GM19238 (cell line): Measurements from ENCODE around the gene MME.

Experiments used
- DNase-seq: peaks from one replicate; pipeline ENCODE4 v3.0.0; 2011; ENCODE audit warnings: low spot score; ENCODE audit not compliant: insufficient read length

MME gene

DNA sequence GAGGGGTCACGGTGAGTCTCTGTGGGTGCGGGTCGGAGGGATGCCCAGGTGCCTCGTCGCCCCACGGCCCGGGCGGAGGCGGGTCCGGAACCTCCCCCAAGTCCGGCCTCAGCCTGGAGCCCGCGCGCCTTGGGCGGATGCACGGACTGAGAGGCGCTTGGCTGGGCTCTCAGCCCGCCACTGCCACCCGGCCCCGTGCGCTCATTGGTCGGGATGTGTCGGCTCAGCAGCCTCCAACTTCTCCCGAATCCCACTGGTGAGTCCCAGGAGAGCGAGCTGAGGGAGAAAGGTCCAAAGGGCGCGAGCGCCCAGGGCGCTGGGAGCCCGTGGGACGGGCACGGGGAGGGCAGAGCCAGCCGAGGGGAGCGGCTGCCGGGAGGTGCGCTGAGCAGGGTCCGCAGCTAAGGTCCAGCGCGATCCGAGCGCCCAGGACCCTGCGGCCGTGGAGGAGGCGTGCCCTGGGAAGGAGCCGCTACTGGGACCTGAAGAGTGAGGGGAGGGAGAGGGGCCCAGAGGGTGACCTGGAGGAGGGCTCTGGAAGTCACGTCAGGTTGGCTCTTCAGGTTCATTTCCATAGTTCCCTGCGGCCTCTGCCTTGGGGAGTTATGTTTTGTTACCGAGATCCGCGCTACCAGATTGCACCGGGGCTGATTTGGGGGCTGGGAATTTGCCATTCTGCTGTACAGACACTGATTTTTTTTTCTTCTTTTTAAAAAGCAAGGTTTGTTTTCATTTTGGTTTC is at the start of gene MME:
TSS of gene MME (plus strand) at position 574 of the 742 bp plus-strand sequence. CDS start 3,849 bp downstream, outside the sequence.
- DNase-seq: no peak

DNA sequence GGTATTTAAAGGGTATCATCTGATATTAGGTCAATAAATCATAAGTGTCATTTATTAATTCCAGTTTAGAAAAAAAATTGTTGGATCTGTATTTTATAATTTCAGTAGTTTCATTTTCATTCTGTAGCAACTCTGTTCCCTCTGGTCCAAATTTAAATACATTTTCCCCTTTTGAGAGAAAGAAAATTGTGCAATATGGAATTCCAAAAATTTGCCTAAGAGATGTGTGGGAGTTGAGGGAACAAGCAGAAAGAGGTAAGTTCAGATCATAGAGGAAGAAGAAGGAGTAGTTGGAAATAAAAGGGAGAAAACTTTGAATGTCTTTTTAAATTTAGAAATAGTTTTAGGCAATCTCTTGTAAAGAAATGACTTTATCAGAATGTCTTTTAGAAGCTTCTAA is 48.9 kb upstream of the MME start:
- no peak for DNase-seq

GRCh38 chr3:155032918-155033317 is 47.2 kb upstream of the MME start:
- no peak for DNase-seq

DNA sequence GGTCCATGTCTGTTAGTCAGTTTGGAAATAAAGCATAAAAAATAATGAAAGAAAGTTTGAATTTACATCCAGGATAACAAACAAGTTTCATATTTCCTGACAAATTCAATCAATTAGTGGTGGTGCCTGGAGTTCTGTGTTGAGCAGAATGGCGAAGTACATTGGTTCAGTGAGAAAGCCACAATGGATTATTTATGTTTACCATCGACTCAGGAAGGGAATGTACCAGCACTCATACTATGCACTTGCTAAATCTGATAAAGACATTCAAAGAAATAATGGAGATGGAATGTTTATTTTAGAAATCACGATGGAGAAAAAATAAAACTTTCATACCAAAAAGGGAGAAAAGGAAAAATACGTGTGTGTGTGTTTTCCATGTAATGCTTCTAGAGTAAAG is 45.3 kb upstream of the MME start:
- DNase-seq: no peak

GRCh38 chr3:155035553-155035952 is 44.6 kb upstream of the MME start:
- no peak for DNase-seq

DNA sequence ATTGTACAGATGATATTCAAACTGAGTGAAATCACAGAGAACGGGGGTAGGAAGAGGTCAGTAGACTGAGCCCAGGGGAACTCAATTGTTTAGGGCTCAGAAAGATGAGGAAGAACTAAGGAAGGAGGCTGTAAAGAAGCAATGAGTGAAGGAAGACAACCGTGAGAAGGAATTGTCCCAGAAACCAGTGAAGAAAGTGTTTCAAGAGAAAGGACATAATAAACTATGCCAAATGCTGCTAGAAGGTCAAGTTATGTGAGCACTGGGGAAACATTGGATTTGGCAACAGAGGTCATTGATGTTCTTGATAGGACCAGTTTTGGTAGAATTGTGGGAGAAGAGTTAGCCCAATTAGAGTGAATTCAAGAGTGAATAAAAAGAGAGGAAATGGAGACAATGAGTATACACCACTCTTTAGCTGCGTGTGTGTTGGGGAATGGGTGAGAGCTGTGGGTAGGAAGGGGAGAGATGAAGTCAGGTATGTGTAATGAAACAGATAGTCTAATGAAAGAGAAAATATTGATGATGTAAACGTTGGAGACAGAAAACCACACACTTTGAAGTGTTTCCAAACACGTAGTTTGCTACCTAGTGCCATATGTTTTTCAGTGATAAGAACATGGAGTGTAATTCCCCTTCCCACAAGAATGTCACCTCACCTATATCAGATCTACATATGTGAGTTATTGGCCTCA is 42.5 kb upstream of the MME start:
- no peak for DNase-seq

DNA sequence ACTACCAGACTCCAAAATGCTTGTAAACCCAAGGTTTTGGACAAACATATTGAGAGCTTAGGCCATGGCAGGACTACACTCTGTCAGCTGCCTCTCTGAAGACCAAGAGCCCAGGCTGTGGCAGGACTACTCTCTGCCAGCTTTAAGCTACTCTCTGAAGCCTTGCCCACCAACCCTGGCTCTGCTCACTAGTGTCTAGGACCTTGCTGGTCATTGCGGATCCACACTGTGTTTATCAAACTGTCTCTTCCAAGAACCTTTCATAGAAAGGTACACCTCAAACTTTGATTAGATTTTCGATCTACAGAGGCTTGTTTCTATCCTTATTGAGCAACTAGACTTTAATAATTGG is 41.9 kb upstream of the MME start:
- DNase-seq: no peak

- DNase-seq: no peak
Measured at GRCh38 chr3:155046935-155047334, 33.2 kb upstream of the MME start.

- no peak for DNase-seq
Measured at GRCh38 chr3:155047672-155048071, 32.4 kb upstream of the MME start.

GRCh38 chr3:155049959-155050358 is 30.2 kb upstream of the MME start:
- no peak for DNase-seq

DNA sequence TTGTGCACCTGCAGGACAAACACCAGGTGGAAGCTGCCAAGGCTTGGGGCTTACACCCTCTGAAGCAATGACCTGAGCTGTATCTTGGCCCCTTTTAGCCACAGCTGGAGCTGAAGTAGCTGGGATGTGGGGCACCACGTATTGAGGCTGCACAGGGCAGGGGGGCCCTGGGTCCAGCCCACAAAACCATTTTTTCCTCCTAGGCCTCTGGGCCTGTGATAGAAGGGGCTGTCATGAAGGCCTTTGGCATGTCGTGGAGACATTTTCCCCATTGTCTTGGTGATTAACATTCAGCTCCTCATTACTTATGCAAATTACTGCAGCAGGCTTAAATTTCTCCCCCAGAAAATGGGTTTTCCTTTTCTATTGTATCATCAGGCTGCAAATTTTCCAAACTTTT is 27.6 kb upstream of the MME start:
- DNase-seq: no peak

DNA sequence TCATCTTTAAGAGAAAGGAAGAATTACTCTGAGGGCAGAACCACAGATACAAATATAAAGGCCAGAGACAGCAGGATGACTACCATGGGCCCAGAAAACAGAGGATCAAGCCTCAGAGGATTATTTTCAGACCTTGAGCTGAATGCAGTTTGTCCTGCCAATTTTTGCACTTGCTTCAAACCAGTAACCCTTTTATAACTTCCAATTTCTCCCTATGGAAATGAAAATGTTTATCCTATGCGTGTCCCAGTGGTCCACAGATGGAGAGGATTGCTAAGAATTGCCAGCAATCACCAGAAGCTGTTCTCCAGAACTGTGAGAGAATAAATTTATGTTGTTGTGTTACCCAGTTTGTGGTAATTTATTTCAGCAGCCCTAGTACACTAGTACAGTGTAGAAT is 26.4 kb upstream of the MME start:
- DNase-seq: no peak

- DNase-seq: no peak
Measured at GRCh38 chr3:155064920-155065319, 15.2 kb upstream of the MME start.

- DNase-seq: no peak
Measured at GRCh38 chr3:155065537-155065936, 14.6 kb upstream of the MME start.

GRCh38 chr3:155069729-155070128 is 10.4 kb upstream of the MME start:
- no peak for DNase-seq

GRCh38 chr3:155070316-155070715 is 9.8 kb upstream of the MME start:
- no peak for DNase-seq

DNA sequence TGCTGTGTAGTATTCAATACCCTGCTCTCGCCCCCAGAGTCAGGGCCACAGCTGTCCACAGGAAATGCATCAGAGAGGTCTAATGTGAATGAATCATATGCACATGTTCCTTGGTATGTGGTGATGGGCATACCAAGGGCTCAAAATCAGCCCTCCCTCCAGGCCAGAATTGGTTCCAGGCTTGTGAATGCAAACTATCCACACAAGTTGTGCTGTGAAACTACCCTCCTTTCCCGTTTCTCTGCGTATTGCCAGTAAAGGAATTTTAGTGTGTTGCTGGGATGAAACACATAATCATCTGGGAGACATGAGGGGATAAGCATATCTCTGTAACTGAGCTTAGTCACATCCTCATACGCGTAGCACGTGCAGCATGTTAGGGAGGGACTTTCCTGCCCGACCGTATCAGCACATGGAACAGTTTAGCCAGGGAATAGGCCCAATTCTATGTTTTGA is 9.2 kb upstream of the MME start:
- no peak for DNase-seq

- no peak for DNase-seq
Measured at GRCh38 chr3:155075200-155075599, 4.9 kb upstream of the MME start.

DNA sequence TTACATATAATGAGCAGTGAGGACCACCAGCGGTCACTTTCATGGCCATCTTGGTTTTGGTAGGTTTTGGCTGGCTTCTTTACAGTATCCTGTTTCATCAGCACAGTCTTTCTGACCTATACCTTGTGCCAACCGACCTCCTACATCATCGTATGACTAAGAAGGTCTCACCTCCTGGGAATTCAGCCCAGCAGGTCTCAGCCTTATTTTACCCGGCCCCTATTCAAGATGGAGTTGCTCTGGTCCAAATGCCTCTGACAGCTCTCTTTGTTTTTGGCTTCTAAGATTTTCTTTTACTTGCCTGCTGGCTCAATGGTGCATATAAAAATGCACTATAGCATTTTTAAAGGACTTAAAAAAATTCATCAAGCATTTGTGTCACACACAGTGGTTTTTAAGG is 3.2 kb upstream of the MME start:
- DNase-seq: no peak

DNA sequence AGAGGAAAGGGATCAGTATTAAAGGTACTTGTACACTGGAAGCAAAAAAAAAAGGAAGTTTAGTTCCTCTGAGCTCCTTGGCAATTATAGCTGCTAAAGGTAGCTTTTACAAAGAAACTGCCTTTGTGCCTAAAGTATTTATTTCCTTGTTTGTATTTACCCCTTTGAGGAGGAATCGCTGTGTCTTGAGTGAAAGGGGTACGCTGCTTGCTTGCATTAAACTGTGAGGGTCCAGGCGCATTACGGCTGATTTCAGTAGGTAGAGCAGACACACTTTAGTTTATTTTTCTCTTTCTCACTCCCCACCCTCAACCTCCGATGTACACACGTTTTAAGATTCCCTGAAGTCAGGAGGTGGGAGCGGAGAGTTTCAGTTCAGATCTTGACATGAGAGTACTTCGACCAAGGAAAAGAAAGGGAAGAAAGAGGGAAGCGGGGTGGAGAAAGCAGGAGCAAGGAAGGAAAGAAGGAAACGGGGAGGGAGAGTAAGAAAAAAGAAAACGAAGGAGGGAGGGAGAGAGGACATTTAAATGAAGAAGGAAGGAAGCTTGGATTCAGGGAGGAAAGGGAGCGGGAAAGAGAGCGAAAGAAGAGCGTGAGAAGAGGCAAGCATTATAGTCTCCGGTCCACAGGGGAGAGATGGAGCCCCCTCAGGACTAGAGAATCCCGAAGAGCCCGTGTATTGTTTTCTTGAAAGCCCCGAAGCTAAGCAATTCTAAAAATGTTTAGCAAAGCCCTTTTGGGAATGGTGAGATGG is 1.2 kb upstream of the MME start:
- DNase-seq: no peak

DNA sequence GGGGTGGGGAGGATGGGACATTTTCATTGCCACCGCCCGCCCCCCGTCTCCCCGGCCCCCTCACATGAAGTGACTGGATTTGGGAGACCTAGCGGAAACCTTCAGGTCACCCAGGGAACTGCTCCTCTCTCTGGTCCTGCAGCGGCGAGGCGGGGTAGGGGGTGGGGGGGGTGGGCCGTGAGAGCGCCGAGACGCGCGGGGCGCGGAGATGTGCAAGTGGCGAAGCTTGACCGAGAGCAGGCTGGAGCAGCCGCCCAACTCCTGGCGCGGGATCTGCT is 712 bp upstream of the MME start:
- no peak for DNase-seq

DNA sequence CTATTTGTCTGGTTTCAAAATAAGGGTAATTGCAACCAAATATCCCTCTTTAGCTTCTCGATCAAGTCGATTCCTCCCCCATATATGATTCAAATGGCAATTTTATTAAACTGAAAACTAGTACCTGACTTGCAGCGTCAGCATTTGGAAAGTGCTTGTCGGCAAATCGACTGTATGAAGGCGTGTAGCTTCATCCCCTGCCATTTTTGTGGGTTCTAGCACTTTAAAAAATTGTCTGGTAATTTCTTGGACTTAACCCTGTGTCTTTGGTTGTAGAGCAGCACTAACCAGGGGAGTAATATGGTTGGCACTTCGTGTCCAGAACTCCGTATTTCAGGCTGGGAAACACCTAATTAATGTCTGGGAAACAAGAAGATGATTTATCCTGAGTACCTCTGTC is 573 bp downstream of the MME start:
- no peak for DNase-seq
